22Rv1 (cell line): ENCODE results near the gene SLC6A8.
A peak's percentile ranks its signal among the peaks of the same experiment; 100 is the strongest.
"Not testable (repeated sequence)": the region's sequence is repeated elsewhere in the genome, so short reads cannot be mapped to it uniquely, and the experiment has no call there.

Experiments used
- H3K27ac ChIP-seq: fragments of 450-650 bp; 2 replicates; pipeline ENCODE4 v1.5.1; 2017
- CTCF ChIP-seq: fragments of 450-650 bp; IDR thresholded peaks from 2 replicates; pipeline ENCODE4 v1.5.1; 2017; ENCODE audit warnings: mild to moderate bottlenecking
- ZFX ChIP-seq: fragments of 450-650 bp; IDR thresholded peaks from 2 replicates; pipeline ENCODE4 v1.6.1; 2017; ENCODE audit warnings: antibody characterized with exemption, borderline replicate concordance

Gene SLC6A8

DNA sequence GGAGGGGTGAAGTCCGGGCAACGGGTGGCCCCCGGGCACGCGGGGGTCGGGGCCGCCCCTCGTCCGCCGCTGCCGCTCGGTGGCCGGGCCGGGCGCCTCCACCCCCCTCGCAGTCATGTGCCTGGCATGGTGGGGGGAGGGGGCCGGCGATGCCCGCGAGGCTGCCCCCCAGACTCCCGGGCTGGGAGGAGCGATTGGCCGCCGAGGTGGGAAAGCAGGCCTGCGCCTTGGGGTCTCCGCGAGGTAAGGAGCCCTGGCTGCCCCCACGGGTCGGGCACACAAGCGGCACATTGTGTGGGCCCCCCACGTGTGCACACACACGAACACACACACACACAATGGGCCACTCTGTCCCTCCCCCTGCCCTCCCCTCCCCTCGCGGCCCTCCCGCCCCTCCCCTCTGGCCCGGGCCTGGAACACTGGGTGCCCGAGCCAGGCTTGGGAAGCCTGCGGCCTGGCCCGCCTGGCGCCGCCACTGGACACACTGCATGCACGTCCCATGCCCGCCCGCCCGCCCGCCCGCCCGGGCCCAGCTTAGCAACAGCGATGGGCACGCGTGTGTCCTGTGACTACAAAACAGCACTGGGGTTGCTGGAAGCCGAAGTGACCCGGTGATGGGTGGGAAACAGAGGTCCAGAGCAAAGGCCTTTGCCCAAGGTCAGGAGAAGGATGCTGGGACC, 1.3 kb downstream of the SLC6A8 start:
- TF ChIP-seq CTCF (no peak), ZFX (no peak)
- peak overlapping the region; percentile 61 for H3K27ac ChIP-seq

DNA sequence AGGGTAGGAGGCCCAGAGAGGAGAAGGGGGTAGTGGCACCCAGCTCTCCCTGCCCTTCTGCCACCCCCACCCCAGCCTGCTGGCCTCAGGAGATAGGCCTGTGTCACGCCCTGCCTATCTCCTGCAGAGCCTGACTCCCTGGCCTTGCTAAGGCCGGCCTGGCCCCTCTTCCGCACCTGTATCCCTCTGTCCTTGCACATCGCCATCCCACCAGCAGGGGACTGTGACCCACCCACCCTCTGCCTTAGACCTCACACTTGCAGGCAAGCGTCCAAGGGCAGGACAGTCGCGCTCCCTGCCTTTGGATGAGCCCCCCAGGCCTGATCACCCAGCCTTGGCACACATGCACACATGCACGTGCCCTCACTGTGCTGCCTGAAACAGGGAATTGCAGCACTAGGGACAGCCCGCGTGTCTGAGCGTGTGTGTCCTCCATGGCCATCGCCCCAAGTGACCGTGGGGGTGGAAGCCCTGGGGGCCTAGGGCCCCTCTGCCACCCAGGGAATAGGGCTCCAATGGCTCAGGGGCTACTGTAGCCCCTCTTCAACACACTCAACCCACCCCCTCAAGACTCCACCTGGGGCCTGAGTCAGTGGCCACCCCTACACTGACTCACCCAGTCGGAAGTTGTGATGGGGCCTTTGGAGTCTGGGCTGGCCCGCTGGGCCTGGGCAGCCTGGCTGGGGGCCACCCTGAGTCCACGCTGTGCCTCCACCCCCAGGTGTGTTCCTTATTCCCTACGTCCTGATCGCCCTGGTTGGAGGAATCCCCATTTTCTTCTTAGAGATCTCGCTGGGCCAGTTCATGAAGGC, 2.1 kb downstream of the SLC6A8 start:
- no peak for TF ChIP-seq ZFX
- no peak for TF ChIP-seq CTCF
- 0 out of 2 replicates have a peak overlapping the region, but pooled peaks have one; percentile 10 for H3K27ac ChIP-seq

GRCh38 chrX:153690466-153690865, 2.7 kb downstream of the SLC6A8 start:
- H3K27ac ChIP-seq, result no peak overlapping the region
- TF ChIP-seq ZFX (no peak), CTCF (no peak)

- not testable (repeated sequence) for H3K27ac ChIP-seq
Measured at GRCh38 chrX:153691032-153691827, 3.5 kb downstream of the SLC6A8 start.

GRCh38 chrX:153692003-153692402, 4.3 kb downstream of the SLC6A8 start:
- no peak overlapping the region for H3K27ac ChIP-seq

DNA sequence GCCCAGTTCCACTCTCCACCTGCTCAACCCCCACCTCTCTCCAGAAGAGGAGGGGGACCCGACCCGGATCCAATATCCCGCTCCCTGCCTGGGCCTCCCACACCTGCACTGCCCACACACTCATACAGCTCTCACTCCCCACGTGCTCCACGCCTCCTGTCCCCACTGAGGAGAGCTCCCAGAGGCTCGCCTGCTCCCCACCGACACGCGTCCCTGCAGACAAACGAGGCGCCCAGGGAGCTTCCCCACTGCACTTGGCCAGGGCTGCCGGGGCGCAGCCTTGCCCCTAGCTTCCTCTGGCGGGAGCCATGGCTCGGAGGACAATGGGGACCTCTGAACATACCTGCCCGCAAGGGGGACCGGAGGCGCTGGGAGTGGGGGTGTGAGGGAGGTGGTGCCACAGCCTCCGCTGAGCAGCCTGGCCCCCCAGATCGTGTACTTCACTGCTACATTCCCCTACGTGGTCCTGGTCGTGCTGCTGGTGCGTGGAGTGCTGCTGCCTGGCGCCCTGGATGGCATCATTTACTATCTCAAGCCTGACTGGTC, 5.0 kb downstream of the SLC6A8 start:
- TF ChIP-seq CTCF, result no peak
- no peak for TF ChIP-seq ZFX
- H3K27ac ChIP-seq, result no peak overlapping the region

More at GRCh38 chrX:153692003-153692402, 4.3 kb downstream of the SLC6A8 start:
- TF ChIP-seq ZFX (no peak), CTCF (no peak)
